Glutamatergic neuron (in vitro differentiated cells): ENCODE data around the gene CARM1. TPM values are rescaled to one million over a fixed set of nuclear protein-coding genes. Genes with fewer than 3 reads are reported as not detected.
"Not testable (repeated sequence)": the region's sequence is repeated elsewhere in the genome, so short reads cannot be mapped to it uniquely, and the experiment has no call there.

Experiments used
- DNase-seq: peaks from one replicate; pipeline ENCODE4 v3.0.0; 2022
- H3K27ac Mint-ChIP-seq: one replicate; pipeline ENCODE4 v1.8.0; 2020; ENCODE audit warnings: mild to moderate bottlenecking, mixed read lengths, inconsistent platforms; ENCODE audit not compliant: unreplicated experiment
- H3K27me3 Mint-ChIP-seq: one replicate; pipeline ENCODE4 v1.8.0; 2020; ENCODE audit warnings: mild to moderate bottlenecking, moderate library complexity, mixed read lengths, inconsistent platforms; ENCODE audit not compliant: unreplicated experiment
- H3K36me3 Mint-ChIP-seq: one replicate; pipeline ENCODE4 v1.8.0; 2020; ENCODE audit warnings: mild to moderate bottlenecking, mixed read lengths, inconsistent platforms; ENCODE audit not compliant: unreplicated experiment
- H3K4me1 Mint-ChIP-seq: one replicate; pipeline ENCODE4 v1.8.0; 2020; ENCODE audit warnings: mild to moderate bottlenecking, low read depth, mixed read lengths, inconsistent platforms; ENCODE audit not compliant: unreplicated experiment
- H3K4me3 Mint-ChIP-seq: one replicate; pipeline ENCODE4 v1.8.0; 2020; ENCODE audit warnings: mild to moderate bottlenecking, mixed read lengths, inconsistent platforms; ENCODE audit not compliant: unreplicated experiment
- H3K9me3 Mint-ChIP-seq: one replicate; pipeline ENCODE4 v1.8.0; 2020; ENCODE audit warnings: mild to moderate bottlenecking, moderate library complexity, mixed read lengths, inconsistent platforms; ENCODE audit not compliant: unreplicated experiment
- total RNA-seq: library from RNA; stranded (reverse); fragmentation: NEBNext Ultra II Directional; extraction: Animal tissue kit (Norgen Biotek cat#: 25700); gene quantifications from one replicate; pipeline ENCODE4 v1.2.1, GENCODE V29; 2021; ENCODE audit not compliant: unreplicated experiment
- TF ChIP-seq, protein P1 (sequence below): fragments of 200-600 bp; sonication (generic); IDR thresholded peaks from one replicate; pipeline ENCODE4 v1.5.0; 2021; ENCODE audit not compliant: partially characterized antibody, unreplicated experiment

CARM1 gene
- total RNA-seq, 1 donor from 2014 or later, result 133 TPM

DNA sequence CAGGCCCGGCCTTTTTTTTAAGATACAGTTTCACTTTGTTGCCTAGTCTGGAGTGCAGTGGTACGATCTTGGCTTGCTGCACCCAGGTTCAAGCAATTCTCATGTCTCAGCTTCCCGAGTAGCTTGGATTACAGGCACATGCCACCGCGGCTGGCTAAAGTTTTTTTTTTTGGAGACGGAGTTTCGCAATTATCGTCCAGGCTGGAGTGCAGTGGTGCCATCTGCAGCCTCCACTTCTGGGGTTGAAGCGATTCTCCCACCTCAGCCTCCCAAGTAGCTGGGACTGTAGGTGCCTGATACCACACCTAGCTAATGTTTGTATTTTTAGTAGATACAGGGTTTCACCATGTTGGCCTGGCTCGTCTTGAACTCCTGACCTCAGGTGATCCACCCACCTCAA is 4.9 kb upstream of the CARM1 start:
- H3K9me3 Mint-ChIP-seq, result peaks cover 10% of the 10 kb centered on the region
- H3K27ac Mint-ChIP-seq, result no peak overlapping the region
- TF ChIP-seq, protein P1, sequence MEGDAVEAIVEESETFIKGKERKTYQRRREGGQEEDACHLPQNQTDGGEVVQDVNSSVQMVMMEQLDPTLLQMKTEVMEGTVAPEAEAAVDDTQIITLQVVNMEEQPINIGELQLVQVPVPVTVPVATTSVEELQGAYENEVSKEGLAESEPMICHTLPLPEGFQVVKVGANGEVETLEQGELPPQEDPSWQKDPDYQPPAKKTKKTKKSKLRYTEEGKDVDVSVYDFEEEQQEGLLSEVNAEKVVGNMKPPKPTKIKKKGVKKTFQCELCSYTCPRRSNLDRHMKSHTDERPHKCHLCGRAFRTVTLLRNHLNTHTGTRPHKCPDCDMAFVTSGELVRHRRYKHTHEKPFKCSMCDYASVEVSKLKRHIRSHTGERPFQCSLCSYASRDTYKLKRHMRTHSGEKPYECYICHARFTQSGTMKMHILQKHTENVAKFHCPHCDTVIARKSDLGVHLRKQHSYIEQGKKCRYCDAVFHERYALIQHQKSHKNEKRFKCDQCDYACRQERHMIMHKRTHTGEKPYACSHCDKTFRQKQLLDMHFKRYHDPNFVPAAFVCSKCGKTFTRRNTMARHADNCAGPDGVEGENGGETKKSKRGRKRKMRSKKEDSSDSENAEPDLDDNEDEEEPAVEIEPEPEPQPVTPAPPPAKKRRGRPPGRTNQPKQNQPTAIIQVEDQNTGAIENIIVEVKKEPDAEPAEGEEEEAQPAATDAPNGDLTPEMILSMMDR, result no peak
- H3K36me3 Mint-ChIP-seq, result no peaks in the 10 kb centered on the region
- peaks cover 9% of the 10 kb centered on the region for H3K27me3 Mint-ChIP-seq
- DNase-seq, result no peak
- H3K4me1 Mint-ChIP-seq, result peaks cover 16% of the 10 kb centered on the region
- no peak overlapping the region for H3K4me3 Mint-ChIP-seq

DNA sequence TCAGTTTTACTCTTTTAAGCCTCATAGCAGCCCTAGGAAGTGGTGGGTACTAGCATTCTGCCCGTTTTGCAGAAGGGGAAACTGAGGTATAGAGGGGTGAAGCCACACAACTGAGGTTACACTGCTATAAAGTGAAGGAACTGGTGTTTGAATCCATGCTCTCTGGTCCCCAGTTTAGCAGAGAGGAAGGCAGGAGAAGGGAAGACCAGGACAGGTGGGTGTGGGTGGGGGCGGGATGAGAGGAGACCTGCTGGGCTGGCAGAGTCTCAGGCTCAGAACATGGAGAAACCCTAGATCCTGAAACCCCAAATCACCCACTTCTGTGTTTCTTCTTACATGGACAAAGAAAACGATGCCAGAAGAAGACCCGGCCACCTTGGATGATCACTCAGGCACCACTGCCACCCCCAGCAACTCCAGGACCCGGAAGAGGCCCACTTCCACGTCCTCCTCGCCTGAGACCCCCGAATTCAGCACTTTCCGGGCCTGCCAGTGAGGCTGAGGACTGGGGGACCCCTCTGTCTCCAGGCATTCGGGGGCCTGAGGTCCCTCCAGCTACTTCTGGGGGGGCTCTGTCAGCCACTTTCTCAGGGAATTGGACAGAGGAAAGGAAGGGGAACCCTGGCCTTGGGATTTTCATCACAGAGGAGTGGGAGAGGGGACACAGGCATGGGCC is 2.3 kb upstream of the CARM1 start:
- TF ChIP-seq, protein P1, result no peak
- no peak for DNase-seq
- Mint-ChIP-seq H3K36me3 (no peaks in the 10 kb centered on the region), H3K27me3 (peaks cover 14% of the 10 kb centered on the region), H3K4me3 (no peak overlapping the region), H3K9me3 (peaks cover 13% of the 10 kb centered on the region), H3K4me1 (peaks cover 12% of the 10 kb centered on the region), H3K27ac (no peak overlapping the region)

DNA sequence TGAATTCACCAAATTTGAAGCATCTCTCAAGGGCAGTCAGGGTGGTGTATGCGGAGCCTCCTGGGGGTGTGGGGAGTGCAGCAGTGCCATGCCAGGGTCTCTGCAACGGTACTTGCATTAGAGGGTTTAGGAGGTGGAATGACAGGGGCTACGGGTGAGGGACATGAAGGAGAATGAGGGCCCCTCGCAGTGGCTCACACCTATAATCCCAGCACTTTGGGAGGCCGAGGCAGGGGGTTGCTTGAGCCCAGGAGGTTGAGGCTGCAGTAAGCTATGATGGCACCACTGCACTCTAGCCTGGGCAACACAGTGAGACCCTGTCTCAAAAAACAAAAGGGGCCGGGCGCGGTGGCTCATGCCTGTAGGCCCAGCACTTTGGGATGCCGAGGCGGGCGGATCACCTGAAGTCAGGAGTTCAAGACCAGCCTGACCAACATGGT is 1.5 kb upstream of the CARM1 start:
- Mint-ChIP-seq H3K4me3 (peak overlapping the region; percentile 87), H3K9me3 (peaks cover 13% of the 10 kb centered on the region), H3K27ac (peak overlapping the region; percentile 97), H3K27me3 (peaks cover 12% of the 10 kb centered on the region), H3K4me1 (peaks cover 11% of the 10 kb centered on the region)
- H3K36me3 Mint-ChIP-seq, DNase-seq: not testable (repeated sequence)

DNA sequence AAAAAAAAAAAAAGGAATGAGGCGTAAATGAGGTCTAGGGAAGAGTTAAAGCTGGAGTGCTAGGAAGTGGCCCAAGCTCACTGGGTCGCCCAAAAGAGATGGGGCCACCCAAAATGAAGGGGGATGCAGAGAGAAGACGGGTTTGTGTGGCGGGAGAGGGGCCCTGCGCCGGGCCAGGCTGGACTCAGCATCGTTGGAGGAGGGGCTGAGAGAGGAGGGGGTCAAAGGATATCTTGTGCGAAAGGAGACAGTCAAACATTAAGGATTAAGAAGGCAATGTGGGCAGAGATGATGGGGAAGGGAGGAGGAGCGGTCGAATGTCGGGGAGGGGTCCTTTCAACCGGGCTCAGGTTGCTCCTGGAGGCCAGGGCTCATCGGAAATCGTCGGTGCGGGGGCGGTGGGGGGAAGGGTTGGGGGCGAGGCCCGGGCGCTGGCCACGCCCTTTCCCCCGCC is 825 bp upstream of the CARM1 start:
- no peak for DNase-seq
- H3K27me3 Mint-ChIP-seq, result peaks cover 12% of the 10 kb centered on the region
- peaks cover 14% of the 10 kb centered on the region for H3K4me1 Mint-ChIP-seq
- peaks cover 13% of the 10 kb centered on the region for H3K9me3 Mint-ChIP-seq
- peak overlapping the region; percentile 87 for H3K4me3 Mint-ChIP-seq
- H3K27ac Mint-ChIP-seq, result peak overlapping the region; percentile 97
- H3K36me3 Mint-ChIP-seq, result no peaks in the 10 kb centered on the region
- TF ChIP-seq, protein P1, result no peak

DNA sequence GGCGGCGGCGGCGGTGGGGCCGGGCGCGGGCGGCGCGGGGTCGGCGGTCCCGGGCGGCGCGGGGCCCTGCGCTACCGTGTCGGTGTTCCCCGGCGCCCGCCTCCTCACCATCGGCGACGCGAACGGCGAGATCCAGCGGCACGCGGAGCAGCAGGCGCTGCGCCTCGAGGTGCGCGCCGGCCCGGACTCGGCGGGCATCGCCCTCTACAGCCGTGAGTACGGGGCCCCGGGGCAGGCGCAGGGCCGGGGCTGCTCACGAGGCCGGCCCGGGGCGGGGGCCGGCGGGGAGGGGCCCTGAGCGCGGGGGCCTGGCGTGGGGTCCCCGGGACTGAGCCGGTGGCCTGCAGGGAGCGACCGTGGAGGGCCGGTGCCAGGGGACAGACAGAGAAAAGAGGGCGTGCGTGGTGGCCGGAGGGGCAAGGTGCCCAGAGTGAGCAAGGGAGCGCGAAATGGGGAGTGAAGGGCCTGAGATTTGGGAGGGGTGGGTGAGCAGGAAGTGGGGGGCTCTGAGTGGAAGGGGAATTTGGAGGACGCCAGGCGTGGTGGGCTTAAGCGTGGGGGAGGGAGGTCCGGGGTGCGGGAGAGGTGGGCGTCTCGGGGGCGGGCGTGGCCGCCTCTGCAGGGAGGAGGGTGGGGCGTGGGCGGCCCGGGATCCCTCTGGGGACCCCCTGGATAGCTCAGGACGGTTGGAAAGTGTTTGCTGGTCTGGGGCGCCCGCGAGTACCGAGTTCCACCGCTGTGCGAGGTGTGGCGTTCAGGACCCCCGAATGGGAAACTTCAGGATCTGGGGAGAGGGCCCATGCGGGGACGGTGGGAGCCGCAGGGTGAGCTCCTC is 575 bp downstream of the CARM1 start:
- TF ChIP-seq, protein P1, result peak; percentile 61
- peak; percentile 77 for DNase-seq
- peaks cover 13% of the 10 kb centered on the region for H3K9me3 Mint-ChIP-seq
- peaks cover 14% of the 10 kb centered on the region for H3K4me1 Mint-ChIP-seq
- peak overlapping the region; percentile 97 for H3K27ac Mint-ChIP-seq
- H3K36me3 Mint-ChIP-seq, result no peaks in the 10 kb centered on the region
- H3K27me3 Mint-ChIP-seq, result peaks cover 12% of the 10 kb centered on the region
- H3K4me3 Mint-ChIP-seq, result peak overlapping the region; percentile 99
